MCF 10A (cell line): ENCODE measurements around the gene CATSPERD. TPM values are rescaled to one million over a fixed set of nuclear protein-coding genes. Genes with fewer than 3 reads are reported as not detected.

Source experiments
- BruUV-seq: library from RNA; stranded (reverse); fragments of 400-500 nt; replicated peaks from 2 replicates; lab custom pipeline; 2021; lab: Mats Ljungman, UMichigan
- CTCF ChIA-PET: fragments of 300-600 bp; sonication (Branson Sonifier 250); formaldehyde crosslinking; extraction: SDS; loops from one replicate; lab custom pipeline; 2021; ENCODE audit warnings: antibody characterized with exemption, inconsistent platforms; lab: Yijun Ruan, JAX
- POLR2A ChIA-PET: fragments of 300-600, 350-650 bp; sonication (Branson Sonifier 250); formaldehyde crosslinking; extraction: SDS; loops from one replicate; lab custom pipeline; 2020; ENCODE audit warnings: antibody characterized with exemption, inconsistent platforms; lab: Yijun Ruan, JAX
- DNase-seq: peaks from one replicate; pipeline ENCODE4 v3.0.0-alpha.2; 2018; ENCODE audit not compliant: unreplicated experiment
- H3K27ac Mint-ChIP-seq: one replicate; pipeline ENCODE4 v1.8.0; 2022; ENCODE audit warnings: mild to moderate bottlenecking, low read depth, mixed read lengths; ENCODE audit not compliant: unreplicated experiment
- H3K27me3 Mint-ChIP-seq: one replicate; pipeline ENCODE4 v1.8.0; 2022; ENCODE audit warnings: mixed read lengths; ENCODE audit not compliant: insufficient read depth, unreplicated experiment
- H3K36me3 Mint-ChIP-seq: one replicate; pipeline ENCODE4 v1.8.0; 2022; ENCODE audit warnings: mild to moderate bottlenecking, moderate library complexity, mixed read lengths; ENCODE audit not compliant: insufficient read depth, unreplicated experiment
- H3K4me1 Mint-ChIP-seq: one replicate; pipeline ENCODE4 v1.8.0; 2022; ENCODE audit warnings: mixed read lengths; ENCODE audit not compliant: insufficient read depth, unreplicated experiment
- H3K4me3 Mint-ChIP-seq: one replicate; pipeline ENCODE4 v1.8.0; 2022; ENCODE audit warnings: mild to moderate bottlenecking, moderate library complexity, mixed read lengths; ENCODE audit not compliant: unreplicated experiment
- H3K9me3 Mint-ChIP-seq: one replicate; pipeline ENCODE4 v1.8.0; 2022; ENCODE audit warnings: mixed read lengths; ENCODE audit not compliant: unreplicated experiment
- CTCF ChIP-seq: fragments of 200-600 bp; IDR thresholded peaks from one replicate; pipeline ENCODE4 v1.8.0; 2022; ENCODE audit warnings: antibody characterized with exemption, mild to moderate bottlenecking; ENCODE audit not compliant: unreplicated experiment
- intact Hi-C: fragments of 100-400 bp; cut with micrococcal nuclease; formaldehyde crosslinking; loops from 2 replicates; pipeline ENCODE4 v1.14.1; 2022
- total RNA-seq: library from RNA; stranded (reverse); gene quantifications from 2 replicates; pipeline ENCODE4 v1.2.3, GENCODE V29; 2022

The CATSPERD gene
- total RNA-seq, 1 experiment from 2014 or later, result not detected

GRCh38 chr19:5679289-5680083 lies 41.0 kb upstream of the CATSPERD start:
- Mint-ChIP-seq H3K4me3 (peak overlapping the region; percentile 76), H3K27ac (peak overlapping the region; percentile 98), H3K27me3 (no peaks in the 10 kb centered on the region), H3K36me3 (no peaks in the 10 kb centered on the region), H3K9me3 (no peaks in the 10 kb centered on the region), H3K4me1 (peaks cover 36% of the 10 kb centered on the region)
- no peak for DNase-seq
- ChIA-PET POLR2A (interaction anchor here (0.6 to 2.1 kb wide), 8 partner anchors 9 to 1277 kb away, joined by 3 to 23 read pairs (median 4); partner anchors contain the start of genes CATSPERD, CHAF1A, LONP1 and RPL36), CTCF (interaction anchor here (0.7 kb wide), 1 partner anchor 25 kb away, joined by 7 read pairs; no protein-coding TSS in a partner anchor)
- no TSS peak for BruUV-seq
- TF ChIP-seq CTCF, result no peak
- intact Hi-C loops, result loop anchor here (1.0 kb wide), 1 partner anchor 11 kb away; the partner anchor contains the start of gene RPL36

- POLR2A ChIA-PET, result interaction anchor here (0.6 to 2.1 kb wide), 6 partner anchors 9 to 205 kb away, joined by 3 to 23 read pairs (median 4); partner anchors contain the start of genes RPL36, SAFB and SAFB2
- TF ChIP-seq CTCF, result no peak
- Mint-ChIP-seq H3K27me3 (no peaks in the 10 kb centered on the region), H3K27ac (peak overlapping the region; percentile 98), H3K36me3 (no peaks in the 10 kb centered on the region), H3K4me1 (peaks cover 31% of the 10 kb centered on the region), H3K9me3 (no peaks in the 10 kb centered on the region), H3K4me3 (peak overlapping the region; percentile 76)
- peak; percentile 36 for DNase-seq
- intact Hi-C loops, result loop anchor here (1.0 kb wide), 1 partner anchor 10 kb away; the partner anchor contains the start of gene RPL36
- CTCF ChIA-PET, result no interaction called here
- BruUV-seq, result TSS peak; percentile 61
Observed at GRCh38 chr19:5680084-5680436, 40.4 kb upstream of the CATSPERD start.

GRCh38 chr19:5680437-5681368 lies 39.7 kb upstream of the CATSPERD start, which contains the start of the genes HSD11B1L and MICOS13:
Gene HSD11B1L (plus strand): TSS chr19:5681027. CDS start chr19:5684833, 3,806 bp downstream.
Gene MICOS13 (minus strand): TSS chr19:5680516. CDS start chr19:5680486, 30 bp downstream.
- POLR2A ChIA-PET, result interaction anchor here (1.1 to 2.1 kb wide), 4 partner anchors 9 to 56 kb away, joined by 5 to 23 read pairs (median 6); partner anchors contain the start of gene RPL36
- CTCF ChIA-PET, result no interaction called here
- Mint-ChIP-seq H3K27ac (peak within 1 kb of the TSS; percentile 98), H3K36me3 (no peaks in the 10 kb centered on the region), H3K9me3 (no peaks in the 10 kb centered on the region), H3K27me3 (no peaks in the 10 kb centered on the region), H3K4me3 (peak within 1 kb of the TSS; percentile 76), H3K4me1 (peaks cover 31% of the 10 kb centered on the region)
- intact Hi-C loops, result loop anchor here (1.0 kb wide), 1 partner anchor 10 kb away; the partner anchor contains the start of gene RPL36
- TF ChIP-seq CTCF, result no peak
- BruUV-seq, result no TSS peak
- DNase-seq, result peak; percentile 99
